Kidney capillary endothelial cell (primary cell): ENCODE measurements around the gene TMEM131.

Source experiments
- DNase-seq: peaks from one replicate; pipeline ENCODE4 v3.0.0-alpha.2; 2018; ENCODE audit warnings: low spot score

TMEM131 gene

DNA sequence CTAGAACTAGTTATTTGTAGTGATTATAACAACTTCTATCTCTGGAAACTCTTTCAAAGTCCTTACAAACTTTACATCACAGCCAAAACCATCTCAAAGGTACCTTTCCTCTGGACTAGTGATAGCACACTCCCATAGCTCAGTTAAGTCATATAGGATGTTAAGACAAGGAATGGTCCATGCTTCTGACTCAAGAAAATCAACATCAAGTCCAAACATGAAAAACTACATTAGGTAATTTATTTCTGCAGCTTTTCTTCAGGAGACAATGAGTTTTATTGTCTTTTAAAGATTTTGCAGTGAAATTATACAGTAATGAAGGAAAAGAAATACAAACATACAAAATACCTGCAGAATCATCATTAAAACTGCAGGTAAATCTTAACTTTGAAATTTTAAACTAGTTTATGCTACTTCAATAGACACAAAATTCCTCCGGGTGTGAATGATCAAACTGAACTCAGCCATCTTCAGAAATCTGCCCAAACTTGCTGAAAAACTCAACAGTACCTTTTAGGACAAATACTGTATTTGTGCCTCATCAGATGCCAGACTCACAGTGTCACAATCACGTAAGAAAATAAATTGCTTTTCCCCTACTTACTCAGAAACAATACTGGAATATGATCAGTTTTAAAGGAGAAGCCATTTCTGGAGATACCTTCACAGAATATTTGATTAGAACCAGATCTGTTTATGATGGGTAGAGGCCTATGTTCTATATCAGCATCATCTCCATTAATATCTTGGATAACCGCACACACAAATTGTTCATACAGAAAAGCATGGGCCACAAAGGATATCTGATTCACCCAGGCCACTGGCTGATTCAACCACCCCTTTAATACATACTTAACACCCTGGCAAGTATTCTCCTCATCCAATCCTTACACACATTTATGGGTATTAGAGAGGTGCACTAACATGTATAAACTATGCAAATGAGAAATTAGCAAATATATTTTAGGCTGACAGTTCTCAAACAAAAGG is 2.6 kb downstream of the TMEM131 start:
- DNase-seq, result no peak

GRCh38 chr2:97991081-97991856 is 4.5 kb downstream of the TMEM131 start:
- DNase-seq, result no peak

- no peak for DNase-seq
Measured at GRCh38 chr2:97988722-97989121, 7.0 kb downstream of the TMEM131 start.

DNA sequence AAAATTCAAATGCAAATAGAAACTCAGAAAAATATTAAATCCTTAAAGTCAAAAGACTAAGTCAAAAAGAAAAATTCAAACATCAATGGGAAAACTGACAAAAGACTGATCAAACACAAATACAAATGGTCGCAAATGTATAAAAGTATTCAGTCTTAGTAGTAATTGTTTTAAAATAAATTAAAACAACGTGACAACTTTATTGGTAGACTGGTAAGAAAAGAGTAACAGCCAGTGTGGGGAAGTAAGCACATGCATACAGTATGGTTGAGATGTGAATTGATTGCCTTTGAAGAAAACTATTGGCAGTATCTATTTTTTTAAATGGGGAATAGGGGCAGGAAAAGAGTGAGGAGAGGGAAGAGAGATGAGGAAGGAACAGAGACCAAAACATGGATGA is 9.8 kb downstream of the TMEM131 start:
- no peak for DNase-seq

GRCh38 chr2:97983698-97984097 is 12.1 kb downstream of the TMEM131 start:
- DNase-seq, result no peak

- DNase-seq, result no peak
Measured at GRCh38 chr2:97983134-97983533, 12.6 kb downstream of the TMEM131 start.

- no peak for DNase-seq
Measured at GRCh38 chr2:97982621-97983020, 13.1 kb downstream of the TMEM131 start.

DNA sequence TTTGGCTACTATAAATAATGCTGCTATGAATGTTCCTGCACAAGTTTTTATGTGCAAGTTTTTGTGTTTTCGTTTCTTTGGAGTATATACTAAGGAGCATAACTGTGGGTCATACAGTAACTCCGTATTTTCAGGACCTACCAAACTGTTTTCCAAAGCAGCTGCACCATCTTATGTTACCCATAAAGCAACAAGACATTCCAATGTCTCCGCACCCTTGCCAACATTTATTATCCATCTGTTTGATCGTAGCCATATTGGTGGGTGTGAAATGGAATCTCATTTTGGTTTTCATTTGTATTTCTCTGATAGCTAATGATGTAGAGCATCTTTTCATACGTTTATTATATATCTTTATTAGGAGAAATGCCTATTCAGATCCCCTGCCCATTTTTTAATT is 13.8 kb downstream of the TMEM131 start:
- DNase-seq, result no peak

DNA sequence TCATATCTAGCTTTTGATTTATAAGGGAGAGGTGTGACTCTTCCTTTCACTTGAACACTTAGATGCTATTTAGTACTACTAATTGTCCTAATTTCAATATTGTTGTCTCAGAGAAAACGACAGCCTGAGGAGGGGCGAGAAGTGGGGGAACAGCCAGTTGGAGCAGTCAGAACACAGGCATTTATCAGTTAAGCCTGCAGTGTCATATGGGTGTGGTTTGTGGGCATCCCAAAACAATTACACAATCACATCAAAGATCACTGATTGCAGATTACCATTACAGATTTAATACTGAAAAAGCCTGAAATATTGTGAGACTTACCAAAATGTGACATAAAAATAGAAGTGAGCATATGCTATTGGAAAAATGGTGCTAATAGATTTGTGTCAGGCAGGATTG is 15.8 kb downstream of the TMEM131 start:
- DNase-seq, result no peak

DNA sequence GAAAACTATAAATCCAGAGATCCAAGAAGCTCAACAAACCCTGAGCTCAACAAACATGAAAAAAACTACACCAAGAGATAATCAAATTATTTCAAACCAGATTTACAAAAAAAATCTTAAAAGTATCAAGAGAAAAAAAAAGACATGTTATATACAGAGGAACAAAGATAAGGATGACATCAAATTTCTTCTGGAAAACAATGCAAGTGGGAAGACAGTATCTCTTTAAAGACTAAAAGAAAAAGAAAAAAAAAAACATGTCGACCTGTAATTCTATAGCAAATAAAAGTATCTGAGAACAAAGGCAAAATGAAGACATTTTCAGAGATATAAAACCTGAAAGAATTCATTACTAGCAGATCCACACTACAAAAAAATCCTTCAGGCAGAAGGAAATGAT is 21.3 kb downstream of the TMEM131 start:
- no peak for DNase-seq

DNA sequence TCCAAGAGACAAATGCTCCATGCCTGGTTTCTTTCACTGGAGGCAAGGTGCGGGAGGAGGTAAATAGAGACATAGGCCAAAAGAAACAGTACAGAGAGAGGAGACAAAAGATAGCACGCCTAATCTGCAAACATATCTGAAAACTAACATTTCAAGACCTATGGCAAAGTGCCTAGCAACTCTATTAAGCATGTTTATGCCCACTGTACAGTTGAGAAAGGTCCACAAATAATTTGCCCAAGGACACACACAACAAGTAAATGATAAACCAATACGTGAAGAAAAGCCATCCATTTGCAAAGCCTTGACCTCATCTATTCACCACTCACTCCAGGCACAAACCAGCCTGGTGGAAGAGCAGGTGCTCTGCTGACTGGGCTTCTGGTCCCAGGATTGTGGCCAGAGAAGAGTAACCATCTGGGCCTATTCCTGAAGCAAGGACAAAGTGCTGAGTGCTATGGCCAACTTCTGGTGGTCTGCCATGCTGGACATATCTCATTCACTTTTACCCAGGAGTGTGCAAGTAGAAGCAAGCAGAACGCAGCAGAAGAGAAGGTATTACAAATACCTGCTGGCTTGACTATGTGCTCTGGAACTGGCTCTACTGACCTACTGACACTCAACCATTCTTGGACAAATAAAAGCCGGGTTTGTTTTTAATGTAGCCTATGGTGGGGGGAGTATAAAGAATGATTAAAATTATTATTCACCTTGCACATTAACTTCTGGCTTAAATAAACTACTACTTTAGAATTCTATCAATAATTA is 25.3 kb downstream of the TMEM131 start:
- no peak for DNase-seq

DNA sequence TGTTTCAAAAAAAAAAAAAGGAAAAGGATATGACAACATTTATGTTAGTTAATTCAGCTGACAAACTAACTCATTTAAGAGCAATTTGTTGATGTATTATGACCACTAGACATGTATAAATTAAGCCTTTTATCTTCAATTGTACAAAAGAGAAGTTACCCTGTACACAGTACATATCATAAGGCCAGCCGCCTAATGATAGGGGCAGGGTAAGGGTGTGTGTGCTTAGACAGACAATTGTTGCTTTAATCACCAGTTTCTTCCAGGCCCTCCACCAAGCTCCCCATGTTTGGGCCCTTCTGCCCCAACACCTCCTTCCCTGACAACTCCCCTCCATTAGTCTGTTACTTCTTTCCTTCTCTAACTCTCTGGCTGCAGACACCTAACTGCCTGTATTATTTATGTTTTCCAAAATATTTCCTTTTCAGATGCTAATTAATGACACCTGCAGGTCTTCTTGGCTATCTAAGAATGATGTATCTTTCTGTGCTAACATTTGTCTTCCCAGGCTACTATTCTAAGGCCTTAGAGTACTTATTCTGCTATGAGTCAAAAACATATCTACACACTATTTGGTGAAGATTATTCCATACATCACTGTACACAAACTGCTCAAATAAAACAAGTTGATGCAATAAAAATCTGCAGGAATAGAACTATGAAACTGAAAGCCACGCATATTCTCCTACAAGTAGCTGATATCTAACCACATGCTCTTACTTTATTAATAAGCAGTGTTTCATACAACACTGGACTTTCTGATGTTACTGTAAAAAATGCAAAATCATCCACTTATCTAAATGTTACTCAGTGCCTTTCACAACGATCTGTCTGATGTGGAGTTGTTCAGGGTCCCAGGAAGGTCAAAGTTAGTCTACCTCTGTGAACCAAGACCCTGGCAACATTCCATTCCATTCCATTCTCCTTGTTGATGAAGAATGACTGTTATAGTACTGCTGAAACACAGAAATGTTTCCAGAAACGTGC is 26.4 kb downstream of the TMEM131 start:
- DNase-seq, result no peak

DNA sequence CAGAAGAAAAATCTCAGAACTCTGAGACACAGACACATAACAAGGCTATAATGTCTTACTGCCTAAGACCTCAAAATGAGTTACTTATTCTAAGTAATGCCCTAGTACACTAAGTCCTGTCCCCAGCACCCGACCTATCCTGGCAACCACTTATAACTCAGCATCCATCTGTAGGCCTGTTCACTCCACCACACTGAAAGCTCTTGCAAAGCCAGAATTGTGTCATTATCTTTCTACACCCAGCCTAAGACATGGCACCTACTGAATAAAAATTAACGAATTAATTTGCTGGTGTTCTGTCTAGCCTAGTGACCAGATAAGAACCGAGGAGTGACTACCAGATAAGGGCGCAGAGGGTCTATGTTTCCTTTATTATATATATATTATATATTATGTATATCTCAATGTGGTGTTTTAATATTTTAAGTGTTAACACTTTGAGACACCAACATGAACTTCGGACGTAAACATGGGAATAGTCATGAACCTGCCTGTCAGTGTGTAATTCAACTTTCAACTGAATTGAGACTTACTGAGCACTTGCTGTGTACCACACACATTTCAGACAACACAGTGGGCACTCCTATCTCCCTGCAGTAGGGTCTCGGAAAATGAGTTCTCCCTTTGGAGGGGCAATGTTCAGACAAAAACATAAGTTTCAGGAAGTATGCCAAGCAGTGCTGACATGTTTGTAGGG is 27.7 kb downstream of the TMEM131 start:
- DNase-seq, result no peak

GRCh38 chr2:97967216-97967592 is 28.5 kb downstream of the TMEM131 start:
- no peak for DNase-seq

DNA sequence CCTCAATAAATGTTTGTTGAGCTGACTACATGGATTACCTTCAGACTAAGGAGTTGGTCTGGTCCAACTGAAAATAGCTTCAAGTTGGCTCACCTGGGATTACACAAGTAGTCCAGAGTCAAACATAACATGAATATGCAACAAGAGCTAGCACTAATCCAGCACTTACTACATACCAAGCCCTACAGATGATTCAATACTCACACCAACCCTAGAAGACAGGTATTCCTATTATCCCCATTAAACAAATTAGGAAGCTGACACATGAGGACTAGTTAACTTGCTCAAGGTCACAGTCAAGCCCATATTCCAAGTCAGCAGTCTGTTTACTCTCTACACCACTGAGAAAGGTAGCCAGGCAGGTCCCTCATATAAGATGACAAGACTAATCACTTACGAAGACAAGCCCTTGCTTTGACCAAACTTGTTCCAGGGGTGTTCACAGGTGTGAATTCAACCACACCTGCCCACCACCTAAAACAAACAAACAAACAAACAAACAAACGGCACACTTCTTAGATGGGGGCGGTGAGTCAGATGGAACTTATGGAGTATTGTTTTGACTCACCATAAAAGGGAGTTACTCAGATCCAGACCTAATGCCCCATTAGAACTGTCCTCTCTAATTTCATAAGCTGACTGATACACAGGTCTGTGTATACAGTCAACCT is 29.1 kb downstream of the TMEM131 start:
- no peak for DNase-seq

DNA sequence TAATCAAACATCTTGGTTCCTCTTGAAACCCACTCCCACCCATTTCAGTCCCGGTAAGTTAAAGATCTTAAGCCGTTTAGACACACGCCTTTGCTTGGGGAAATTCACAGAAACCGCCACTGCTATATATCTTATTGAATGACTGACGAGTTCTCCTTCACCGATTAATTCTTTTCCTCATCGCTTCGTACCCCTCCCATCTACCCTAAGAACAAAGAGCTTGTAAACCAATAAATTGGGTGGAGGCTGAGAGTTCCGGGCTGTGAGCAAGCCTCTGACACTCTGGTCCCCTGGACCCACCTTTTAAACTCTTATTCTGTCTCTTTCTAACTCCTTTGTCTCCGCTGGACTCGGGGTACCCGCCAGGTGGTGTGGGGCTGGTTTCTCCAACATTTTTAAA is 30.6 kb downstream of the TMEM131 start:
- DNase-seq, result no peak

DNA sequence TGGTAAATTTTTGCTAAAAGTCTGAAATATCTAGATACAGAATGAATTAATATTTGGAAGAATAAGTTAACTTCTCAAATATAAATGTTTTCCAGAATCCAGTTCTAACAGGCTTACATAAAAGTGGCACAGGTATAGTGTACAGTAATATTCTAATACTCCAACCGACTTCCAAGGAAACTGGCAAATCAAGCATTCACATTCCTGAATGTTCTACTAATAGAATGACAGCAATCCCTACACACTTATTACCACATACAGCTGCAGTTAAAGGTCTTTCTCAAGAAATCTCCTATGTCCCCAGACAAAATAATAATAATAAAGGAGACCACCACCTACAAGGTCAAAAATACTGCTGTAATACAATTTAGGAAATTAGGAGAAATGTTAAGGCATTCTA is 31.9 kb downstream of the TMEM131 start:
- no peak for DNase-seq

DNA sequence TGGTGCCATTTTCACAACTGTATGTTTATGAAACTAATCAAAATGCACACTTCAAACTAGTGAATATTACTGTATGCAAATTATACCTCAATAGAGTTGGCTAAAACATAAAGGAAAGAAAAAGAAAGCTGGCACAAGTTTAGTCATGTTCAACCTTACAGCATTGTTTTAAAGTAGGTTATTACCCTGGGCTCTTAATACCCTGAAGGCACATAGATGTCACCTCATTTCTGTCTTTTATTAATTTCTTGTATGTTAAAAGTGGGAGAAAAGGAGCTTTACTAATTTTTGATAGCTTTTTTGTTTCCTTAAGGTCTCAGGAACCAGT is 32.7 kb downstream of the TMEM131 start:
- no peak for DNase-seq

- no peak for DNase-seq
Measured at GRCh38 chr2:97961534-97961933, 34.2 kb downstream of the TMEM131 start.

GRCh38 chr2:97958184-97958583 is 37.6 kb downstream of the TMEM131 start:
- DNase-seq, result no peak
